ENCODE data around the gene MIDN.

Gene MIDN

GRCh38 chr19:1283207-1283916 lies 35.0 kb downstream of the MIDN start:
- no peak for DNase-seq

GRCh38 chr19:1283917-1284292 lies 35.5 kb downstream of the MIDN start:
- DNase-seq: no peak

- peak in 1 of 2 experiments; percentile 29 for DNase-seq
Measured at GRCh38 chr19:1284293-1284978, 36.1 kb downstream of the MIDN start.

- DNase-seq: no peak
Measured at GRCh38 chr19:1284979-1285736, 36.8 kb downstream of the MIDN start.

- no peak for DNase-seq
Measured at GRCh38 chr19:1285737-1286360, 37.5 kb downstream of the MIDN start, which contains the start of gene EFNA2. EFNA2 (plus strand) TSS chr19:1285873; CDS start chr19:1286169, 296 bp downstream.

- no peak for DNase-seq
Measured at GRCh38 chr19:1286487-1287353, 38.3 kb downstream of the MIDN start.

GRCh38 chr19:1287354-1288225 lies 39.2 kb downstream of the MIDN start:
- peak in 1 of 2 experiments; percentile 30 for DNase-seq

- no peak for DNase-seq
Measured at GRCh38 chr19:1288226-1288612, 39.8 kb downstream of the MIDN start.

- no peak for DNase-seq
Measured at GRCh38 chr19:1288833-1289685, 40.7 kb downstream of the MIDN start.

GRCh38 chr19:1289686-1290025 lies 41.3 kb downstream of the MIDN start:
- DNase-seq: no peak

GRCh38 chr19:1290196-1290702 lies 41.9 kb downstream of the MIDN start:
- DNase-seq: no peak

- no peak for DNase-seq
Measured at GRCh38 chr19:1290703-1291651, 42.6 kb downstream of the MIDN start.

GRCh38 chr19:1291761-1292418 lies 43.5 kb downstream of the MIDN start:
- DNase-seq: no peak

- DNase-seq: no peak
Measured at GRCh38 chr19:1292419-1293151, 44.2 kb downstream of the MIDN start.

- no peak for DNase-seq
Measured at GRCh38 chr19:1293782-1294604, 45.6 kb downstream of the MIDN start.

GRCh38 chr19:1294688-1295087 lies 46.3 kb downstream of the MIDN start:
- no peak for DNase-seq

Measured in NCI-H524 (cell line).